ENCODE results near the gene SHMT2. TPM values are rescaled to one million over a fixed set of nuclear protein-coding genes. Genes with fewer than 3 reads are reported as not detected.

The SHMT2 gene
- total RNA-seq, 1 donor from 2014 or later, result 90.2 TPM

DNA sequence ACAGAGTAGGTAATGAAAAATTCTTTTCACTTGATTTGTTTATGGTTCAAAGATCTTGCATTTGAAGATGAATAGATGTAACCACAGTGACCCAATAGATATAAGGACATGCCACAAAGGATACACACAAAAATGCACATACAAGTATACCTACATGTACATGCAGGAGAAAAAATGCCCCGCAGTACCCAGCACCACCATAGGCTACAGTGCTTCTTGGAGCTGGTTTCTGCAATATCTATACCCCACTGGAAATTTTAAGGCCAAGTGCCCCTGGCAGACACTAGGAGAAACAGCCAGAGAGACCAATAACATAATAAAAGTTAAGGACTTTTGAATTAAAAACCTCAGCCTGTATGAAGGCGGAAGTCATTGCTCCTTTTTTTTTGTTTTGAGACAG is 33.6 kb downstream of the SHMT2 start:
- Histone ChIP-seq H3K36me3 (no peaks in the 10 kb centered on the region), H3F3A (ENCODE audit: low read depth) (peaks cover 31% of the 10 kb centered on the region), H3K27me3 (no peaks in the 10 kb centered on the region), H3K27ac (peak overlapping the region; percentile 39), H3K79me2 (ENCODE audit: low read depth) (no peaks in the 10 kb centered on the region), H3K4me2 (peak overlapping the region; percentile 65), H2AFZ (replicated peaks) (no peak overlapping the region), H4K20me1 (ENCODE audit: low read depth) (peaks cover 18% of the 10 kb centered on the region), H3K9me3 (ENCODE audit: low read depth) (no peaks in the 10 kb centered on the region), H3K4me1 (peaks cover 34% of the 10 kb centered on the region), H3K9ac (no peak overlapping the region), H3K4me3 (no peak overlapping the region)
- Mint-ChIP-seq H3K27ac (no peak overlapping the region), H3K27me3 (ENCODE audit: insufficient read depth, low read depth) (peaks cover 5% of the 10 kb centered on the region), H3K9me3 (no peaks in the 10 kb centered on the region), H3K4me3 (no peak overlapping the region), H3K4me1 (peaks cover 28% of the 10 kb centered on the region), H3K36me3 (peaks cover 24% of the 10 kb centered on the region)
- DNase-seq (ENCODE audit: low spot score), result no peak
- no peak for TF ChIP-seq CTCF (IDR thresholded peaks at IDR 0.05)
- TF ChIP-seq EZH2phosphoT487 (IDR thresholded peaks at IDR 0.05), result no peak
- TF ChIP-seq EZH2 (IDR thresholded peaks at IDR 0.05), result no peak

GRCh38 chr12:57266681-57267080 is 37.2 kb downstream of the SHMT2 start:
- Histone ChIP-seq H3K79me2 (ENCODE audit: low read depth) (no peaks in the 10 kb centered on the region), H3K27ac (no peak overlapping the region), H3K4me3 (no peak overlapping the region), H2AFZ (replicated peaks) (no peak overlapping the region), H3K4me2 (no peak overlapping the region), H4K20me1 (ENCODE audit: low read depth) (peaks cover 10% of the 10 kb centered on the region), H3K27me3 (no peaks in the 10 kb centered on the region), H3K9ac (no peak overlapping the region), H3K9me3 (ENCODE audit: low read depth) (no peaks in the 10 kb centered on the region), H3F3A (ENCODE audit: low read depth) (peaks cover 19% of the 10 kb centered on the region), H3K4me1 (peaks cover 19% of the 10 kb centered on the region), H3K36me3 (no peaks in the 10 kb centered on the region)
- H3K27ac Mint-ChIP-seq, result no peak overlapping the region
- H3K4me1 Mint-ChIP-seq, result peaks cover 12% of the 10 kb centered on the region
- peaks cover 2% of the 10 kb centered on the region for H3K27me3 Mint-ChIP-seq (ENCODE audit: insufficient read depth, low read depth)
- no peak for TF ChIP-seq CTCF (IDR thresholded peaks at IDR 0.05)
- TF ChIP-seq EZH2 (IDR thresholded peaks at IDR 0.05), result no peak
- no peak for TF ChIP-seq EZH2phosphoT487 (IDR thresholded peaks at IDR 0.05)
- H3K36me3 Mint-ChIP-seq, result peaks cover 36% of the 10 kb centered on the region
- no peaks in the 10 kb centered on the region for H3K9me3 Mint-ChIP-seq
- H3K4me3 Mint-ChIP-seq, result no peak overlapping the region
- DNase-seq (ENCODE audit: low spot score), result no peak

DNA sequence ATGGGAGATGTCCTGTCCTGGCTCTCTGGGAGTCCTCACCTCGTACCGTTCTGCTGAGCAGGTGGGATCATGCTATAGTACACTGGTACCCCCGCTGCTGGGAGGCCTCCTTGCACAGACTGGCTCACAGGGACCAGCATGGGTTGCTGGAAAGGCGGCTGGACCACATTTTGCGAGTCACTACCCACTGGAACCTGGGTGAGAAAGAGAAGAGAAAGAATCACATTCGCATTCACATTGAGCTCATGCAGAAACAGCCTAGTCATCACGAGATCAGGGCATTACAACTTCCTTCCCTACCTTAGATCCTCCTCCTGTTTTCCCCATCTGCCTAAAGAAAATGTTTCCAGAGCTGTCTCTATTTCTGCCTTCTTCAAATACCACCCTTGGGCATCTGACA is 38.8 kb downstream of the SHMT2 start:
- Mint-ChIP-seq H3K27me3 (ENCODE audit: insufficient read depth, low read depth) (peaks cover 2% of the 10 kb centered on the region), H3K27ac (no peak overlapping the region)
- H3K27ac ChIP-seq, result no peak overlapping the region

More for the DNA sequence above, 38.8 kb downstream of the SHMT2 start:
- H3K4me1 ChIP-seq, result peaks cover 3% of the 10 kb centered on the region
- H3K27me3 ChIP-seq, result no peaks in the 10 kb centered on the region
- peaks cover 3% of the 10 kb centered on the region for H3F3A ChIP-seq (ENCODE audit: low read depth)
- Mint-ChIP-seq H3K4me3 (no peak overlapping the region), H3K4me1 (peaks cover 3% of the 10 kb centered on the region), H3K36me3 (peaks cover 36% of the 10 kb centered on the region), H3K9me3 (no peaks in the 10 kb centered on the region)
- H3K36me3 ChIP-seq, result no peaks in the 10 kb centered on the region
- H3K79me2 ChIP-seq (ENCODE audit: low read depth), result no peaks in the 10 kb centered on the region
- no peaks in the 10 kb centered on the region for H3K9me3 ChIP-seq (ENCODE audit: low read depth)
- H3K4me3 ChIP-seq, result no peak overlapping the region
- no peak overlapping the region for H3K4me2 ChIP-seq
- TF ChIP-seq EZH2phosphoT487 (IDR thresholded peaks at IDR 0.05) (no peak), CTCF (IDR thresholded peaks at IDR 0.05) (no peak), EZH2 (IDR thresholded peaks at IDR 0.05) (no peak)
- no peak overlapping the region for H3K9ac ChIP-seq
- no peaks in the 10 kb centered on the region for H4K20me1 ChIP-seq (ENCODE audit: low read depth)
- H2AFZ ChIP-seq (replicated peaks), result no peak overlapping the region
- DNase-seq (ENCODE audit: low spot score), result no peak
